HG03521 (cell line): ENCODE results near the gene CYP2E1.
"Not testable (repeated sequence)": the region's sequence is repeated elsewhere in the genome, so short reads cannot be mapped to it uniquely, and the experiment has no call there.

Experiments used
- ATAC-seq: cut with Tn5 transposase; IDR thresholded peaks from one replicate; pipeline ENCODE4 v1.9.1; 2021; ENCODE audit warnings: mild to moderate bottlenecking, moderate library complexity; ENCODE audit not compliant: unreplicated experiment

The CYP2E1 gene

GRCh38 chr10:133568831-133569527 is 41.8 kb downstream of the CYP2E1 start:
- ATAC-seq: not testable (repeated sequence)

DNA sequence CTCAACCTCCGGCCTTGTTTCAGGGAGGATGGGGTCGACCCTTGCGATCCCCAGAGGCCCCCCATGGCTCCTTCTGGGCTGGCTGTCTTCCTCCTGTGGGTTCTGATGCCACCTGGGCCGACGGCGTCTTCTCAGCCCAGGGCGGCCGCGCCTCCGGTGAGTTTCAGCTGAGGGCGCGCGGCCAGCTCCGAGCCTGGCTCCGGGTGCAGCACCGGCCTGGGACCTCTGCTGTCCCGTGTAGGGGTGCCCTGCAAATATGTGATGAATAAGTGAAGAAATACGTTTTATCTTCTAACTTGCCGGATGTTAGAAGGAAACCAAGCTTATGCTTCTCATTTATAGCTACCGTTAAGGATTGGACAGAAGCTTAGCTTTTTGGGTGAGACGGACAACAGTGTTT is 42.6 kb downstream of the CYP2E1 start:
- not testable (repeated sequence) for ATAC-seq

DNA sequence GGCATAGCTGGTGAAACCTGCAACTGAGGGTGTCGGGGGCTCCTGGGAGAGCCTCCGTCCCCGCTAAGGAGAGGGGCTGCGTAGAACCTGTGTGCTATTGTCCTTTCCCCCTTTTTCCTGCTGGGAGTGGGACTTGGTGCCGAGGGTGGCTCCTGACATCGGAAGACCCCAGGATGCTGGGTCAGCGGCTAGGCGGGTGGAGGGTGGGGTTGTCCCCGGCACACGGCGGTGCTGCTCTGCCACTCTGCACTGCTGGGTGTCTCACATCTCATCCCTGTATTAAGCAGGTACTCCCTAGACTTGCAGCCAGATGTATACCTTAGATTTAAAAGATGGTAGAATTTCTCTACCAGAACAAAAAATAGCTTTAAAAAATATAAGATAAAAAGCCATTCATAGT is 44.9 kb downstream of the CYP2E1 start:
- ATAC-seq: not testable (repeated sequence)

- ATAC-seq: not testable (repeated sequence)
Measured at GRCh38 chr10:133573460-133573859, 46.3 kb downstream of the CYP2E1 start.

- ATAC-seq: not testable (repeated sequence)
Measured at GRCh38 chr10:133577037-133577436, 49.9 kb downstream of the CYP2E1 start.
